HCT116 (cell line): ENCODE data around the gene KLHL18. TPM values are rescaled to one million over a fixed set of nuclear protein-coding genes. Genes with fewer than 3 reads are reported as not detected.

ENCODE experiments used
- ATAC-seq: fragments of 200-7000 bp; cut with Tn5 transposase; 2 replicates; pipeline ENCODE4 v1.9.1; 2020; ENCODE audit warnings: mild to moderate bottlenecking, moderate library complexity
- BruUV-seq: library from RNA; stranded (reverse); fragments of 400-500 nt; replicated peaks from 2 replicates; lab custom pipeline; 2021; lab: Mats Ljungman, UMichigan
- CTCF ChIA-PET: fragments of 300-600 bp; sonication (Branson Sonifier 250); formaldehyde crosslinking; loops from one replicate; lab custom pipeline; 2021; ENCODE audit warnings: antibody characterized with exemption; lab: Charles Lee
- POLR2A ChIA-PET: fragments of 300-600, 350-600 bp; sonication (Branson Sonifier 250); formaldehyde crosslinking; loops from one replicate; lab custom pipeline; 2021; ENCODE audit warnings: antibody characterized with exemption; lab: Charles Lee
- RAD21 ChIA-PET, 2 experiments: fragments of 300-600 bp; sonication (Branson Sonifier 250); formaldehyde crosslinking; loops; one replicate each; lab custom pipeline; 2023; ENCODE audit warnings: low total read pairs in 2 of 2; ENCODE audit not compliant: uncharacterized antibody in 2 of 2, unreplicated experiment in 2 of 2, low non-redundant PET in 1 of 2; lab: Charles Lee
- DNase-seq: peaks from one replicate; pipeline ENCODE4 v3.0.0-alpha.2; 2010; ENCODE audit warnings: low read depth, low spot score
- H2AFZ ChIP-seq: fragments of 200-600 bp; shearing (Covaris generic), sonication (generic); 2 replicates; pipeline ENCODE4 v1.6.1; 2017; ENCODE audit warnings: low read depth, mixed run types, mixed read lengths, antibody characterized with exemption, low read length; ENCODE audit not compliant: poor library complexity, severe bottlenecking
- H3K27ac ChIP-seq: 2 replicates; pipeline ENCODE4 v1.5.1; 2012; ENCODE audit warnings: low read depth, low read length
- H3K27me3 ChIP-seq: fragments of 200-600 bp; sonication (generic); 2 replicates; pipeline ENCODE4 v1.6.1; 2016; ENCODE audit warnings: mixed run types, low read length, mixed read lengths; ENCODE audit not compliant: insufficient read depth
- H3K36me3 ChIP-seq, 2 experiments: fragments of 200-500 bp in 1 of 2; fragments of 200-600 bp in 1 of 2; sonication (Bioruptor generic) in 1 of 2; sonication (generic) in 1 of 2; 2 replicates each; pipeline versions ENCODE4 v1.5.1 to v1.6.1; 2014 to 2016; ENCODE audit warnings: low read length in 2 of 2, inconsistent platforms in 1 of 2, mixed read lengths in 1 of 2, mixed run types in 1 of 2; ENCODE audit not compliant: insufficient read depth in 2 of 2, control insufficient read depth in 1 of 2
- H3K4me1 ChIP-seq, 2 experiments: fragments of 200-600 bp in 1 of 2; sonication (generic) in 1 of 2; 2 replicates each; pipeline versions ENCODE4 v1.5.1 to v1.6.1; 2012 to 2017; ENCODE audit warnings: low read length in 2 of 2, inconsistent platforms in 1 of 2, mild to moderate bottlenecking in 1 of 2, mixed read lengths in 1 of 2, mixed run types in 1 of 2, moderate library complexity in 1 of 2; ENCODE audit not compliant: insufficient read depth in 2 of 2, control insufficient read depth in 1 of 2
- H3K4me2 ChIP-seq: fragments of 200-600 bp; sonication (generic); 2 replicates; pipeline ENCODE4 v1.6.1; 2017; ENCODE audit warnings: mixed run types, low read length, mixed read lengths
- H3K4me3 ChIP-seq, 2 experiments: fragments of 200-600 bp in 1 of 2; sonication (generic) in 1 of 2; replicated peaks in 1 of 2; 2 replicates each; pipeline ENCODE4 v1.5.1; 2011 to 2016; ENCODE audit warnings: low read length in 2 of 2, control low read depth in 1 of 2, low read depth in 1 of 2, mild to moderate bottlenecking in 1 of 2, mixed read lengths in 1 of 2, mixed run types in 1 of 2
- H3K79me2 ChIP-seq: fragments of 200-600 bp; sonication (generic); 2 replicates; pipeline ENCODE4 v1.6.1; 2017; ENCODE audit warnings: mild to moderate bottlenecking, mixed run types, low read length, moderate library complexity, mixed read lengths; ENCODE audit not compliant: insufficient read depth
- H3K9ac ChIP-seq: fragments of 200-600 bp; sonication (generic); 2 replicates; pipeline ENCODE4 v1.6.1; 2016; ENCODE audit warnings: low read length, mixed read lengths
- H3K9me2 ChIP-seq: fragments of 200-600 bp; sonication (generic), shearing (Covaris generic); 2 replicates; pipeline ENCODE4 v1.6.1; 2017; ENCODE audit warnings: mixed run types, mild to moderate bottlenecking, moderate library complexity; ENCODE audit not compliant: insufficient read depth
- H3K9me3 ChIP-seq, 2 experiments: fragments of 200-500 bp in 1 of 2; fragments of 200-600 bp in 1 of 2; sonication (Bioruptor generic) in 1 of 2; sonication (generic) in 1 of 2; 2 replicates each; pipeline ENCODE4 v1.6.1; 2014 to 2017; ENCODE audit warnings: low read length in 2 of 2, mixed read lengths in 2 of 2, inconsistent platforms in 1 of 2, low read depth in 1 of 2, mild to moderate bottlenecking in 1 of 2, mixed run types in 1 of 2, moderate library complexity in 1 of 2; ENCODE audit not compliant: control insufficient read depth in 1 of 2, insufficient read depth in 1 of 2
- H4K20me1 ChIP-seq: fragments of 200-600 bp; sonication (generic), shearing (Covaris generic); 2 replicates; pipeline ENCODE4 v1.6.1; 2017; ENCODE audit warnings: mixed run types, mild to moderate bottlenecking, moderate library complexity; ENCODE audit not compliant: insufficient read depth
- CBX3 ChIP-seq: IDR thresholded peaks from 2 replicates; pipeline ENCODE4 v1.6.1; 2012; ENCODE audit warnings: low read depth
- ELF1 ChIP-seq: IDR thresholded peaks from 2 replicates; pipeline ENCODE4 v1.6.1; 2012; ENCODE audit warnings: low read depth, borderline replicate concordance
- JUND ChIP-seq: IDR thresholded peaks from 2 replicates; pipeline ENCODE4 v1.6.1; 2012
- POLR2A ChIP-seq: IDR thresholded peaks from 2 replicates; pipeline ENCODE4 v1.7.0; 2011; ENCODE audit warnings: borderline replicate concordance; ENCODE audit not compliant: insufficient read depth, insufficient read length; ENCODE audit errors: extremely low read depth
- POLR2AphosphoS5 ChIP-seq: IDR thresholded peaks from 2 replicates; pipeline ENCODE4 v1.6.1; 2011; ENCODE audit warnings: mild to moderate bottlenecking, low read depth, low read length, moderate library complexity
- RAD21 ChIP-seq: IDR thresholded peaks from 2 replicates; pipeline ENCODE4 v1.6.1; 2012; ENCODE audit warnings: low read depth, mild to moderate bottlenecking
- SIN3A ChIP-seq: IDR thresholded peaks from 2 replicates; pipeline ENCODE4 v1.6.1; 2012; ENCODE audit warnings: low read depth
- SP1 ChIP-seq: IDR thresholded peaks from 2 replicates; pipeline ENCODE4 v1.6.1; 2012; ENCODE audit warnings: low read depth
- SRF ChIP-seq: IDR thresholded peaks from 2 replicates; pipeline ENCODE4 v1.6.1; 2012; ENCODE audit warnings: low read depth
- YY1 ChIP-seq: IDR thresholded peaks from 2 replicates; pipeline ENCODE4 v1.6.1; 2011; ENCODE audit warnings: low read length, low read depth, moderate library complexity, mild to moderate bottlenecking; ENCODE audit not compliant: insufficient replicate concordance; ENCODE audit errors: extremely low read depth
- intact Hi-C: fragments of 100-400 bp; cut with micrococcal nuclease; formaldehyde crosslinking; loops from 2 replicates; pipeline ENCODE4 v1.10.0; 2022
- total RNA-seq: library from RNA; stranded (reverse); gene quantifications from one replicate; pipeline ENCODE4 v1.2.1, GENCODE V29; 2021; ENCODE audit not compliant: unreplicated experiment
- TF ChIP-seq, protein P1 (sequence below): IDR thresholded peaks from 2 replicates; pipeline ENCODE4 v1.6.1; 2011; ENCODE audit warnings: mild to moderate bottlenecking, low read length, moderate library complexity; ENCODE audit not compliant: insufficient replicate concordance; ENCODE audit errors: extremely low read depth
- TF ChIP-seq, protein P2 (sequence below), 3 experiments: fragments of 200-600 bp in 1 of 3; sonication (generic) in 1 of 3; IDR thresholded peaks in 2 of 3; conservative IDR thresholded peaks in 1 of 3; 2 replicates each; pipeline ENCODE4 v1.5.1; 2012 to 2017; ENCODE audit warnings: low read depth in 2 of 3, low read length in 2 of 3, antibody characterized with exemption in 1 of 3, borderline replicate concordance in 1 of 3, control low read depth in 1 of 3, mild to moderate bottlenecking in 1 of 3, mixed read lengths in 1 of 3, mixed run types in 1 of 3, moderate library complexity in 1 of 3; ENCODE audit not compliant: insufficient read depth in 1 of 3
- TF ChIP-seq, protein P3 (sequence below): IDR thresholded peaks from 2 replicates; pipeline ENCODE4 v1.6.1; 2012

KLHL18 gene
- total RNA-seq, 1 experiment from 2014 or later: 32.3 TPM

DNA sequence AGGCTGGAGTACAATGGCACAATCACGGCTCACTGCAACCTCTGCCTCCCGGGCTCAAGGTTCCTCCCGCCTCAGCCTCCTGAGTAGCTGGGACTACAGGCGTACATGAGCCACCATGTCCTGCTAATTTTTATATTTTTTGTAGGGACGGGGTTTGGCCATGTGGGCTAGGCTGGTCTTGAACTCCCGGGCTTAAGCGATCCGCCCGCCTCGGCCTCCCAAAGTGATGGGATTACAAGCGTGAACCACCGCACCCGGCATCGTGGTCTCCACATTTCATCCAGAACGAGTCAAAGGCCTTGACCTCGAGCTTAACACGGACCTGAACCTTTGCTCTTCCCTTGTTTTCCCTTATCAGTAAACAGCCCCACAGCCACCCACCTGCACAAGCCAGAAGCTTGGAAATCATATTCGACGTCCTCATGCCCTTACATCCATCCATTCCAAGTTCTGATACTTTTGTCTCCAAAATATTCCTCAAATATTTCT lies 96.7 kb downstream of the KLHL18 start:
- peak overlapping the region; percentile 88 for H3K4me2 ChIP-seq
- DNase-seq (no peak), ATAC-seq (no peak)
- H2AFZ ChIP-seq: no peak overlapping the region
- H3K27ac ChIP-seq: peak overlapping the region; percentile 83
- H3K27me3 ChIP-seq: no peaks in the 10 kb centered on the region
- RAD21 ChIA-PET: no interaction called here
- H3K36me3 ChIP-seq: no peaks in the 10 kb centered on the region
- CTCF ChIA-PET: no interaction called here
- H3K79me2 ChIP-seq: peaks cover 48% of the 10 kb centered on the region
- H3K9ac ChIP-seq: peak overlapping the region; percentile 94
- no peaks in the 10 kb centered on the region for H3K9me3 ChIP-seq
- no peaks in the 10 kb centered on the region for H4K20me1 ChIP-seq
- no peaks in the 10 kb centered on the region for H3K9me2 ChIP-seq
- intact Hi-C loops: no loop called here
- POLR2A ChIA-PET: no interaction called here
- BruUV-seq: no TSS peak
- H3K4me1 ChIP-seq: peaks cover 9 to 25% of the 10 kb centered on the region in 2 experiments
- H3K4me3 ChIP-seq: peak overlapping the region; percentile 87 to 97
- TF ChIP-seq ELF1: no peak
- TF ChIP-seq, protein P1, sequence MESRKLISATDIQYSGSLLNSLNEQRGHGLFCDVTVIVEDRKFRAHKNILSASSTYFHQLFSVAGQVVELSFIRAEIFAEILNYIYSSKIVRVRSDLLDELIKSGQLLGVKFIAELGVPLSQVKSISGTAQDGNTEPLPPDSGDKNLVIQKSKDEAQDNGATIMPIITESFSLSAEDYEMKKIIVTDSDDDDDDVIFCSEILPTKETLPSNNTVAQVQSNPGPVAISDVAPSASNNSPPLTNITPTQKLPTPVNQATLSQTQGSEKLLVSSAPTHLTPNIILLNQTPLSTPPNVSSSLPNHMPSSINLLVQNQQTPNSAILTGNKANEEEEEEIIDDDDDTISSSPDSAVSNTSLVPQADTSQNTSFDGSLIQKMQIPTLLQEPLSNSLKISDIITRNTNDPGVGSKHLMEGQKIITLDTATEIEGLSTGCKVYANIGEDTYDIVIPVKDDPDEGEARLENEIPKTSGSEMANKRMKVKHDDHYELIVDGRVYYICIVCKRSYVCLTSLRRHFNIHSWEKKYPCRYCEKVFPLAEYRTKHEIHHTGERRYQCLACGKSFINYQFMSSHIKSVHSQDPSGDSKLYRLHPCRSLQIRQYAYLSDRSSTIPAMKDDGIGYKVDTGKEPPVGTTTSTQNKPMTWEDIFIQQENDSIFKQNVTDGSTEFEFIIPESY: no peak
- no peak for TF ChIP-seq SP1
- TF ChIP-seq SIN3A: no peak
- no peak for TF ChIP-seq RAD21
- TF ChIP-seq JUND: no peak
- no peak for TF ChIP-seq POLR2A
- TF ChIP-seq, protein P2, sequence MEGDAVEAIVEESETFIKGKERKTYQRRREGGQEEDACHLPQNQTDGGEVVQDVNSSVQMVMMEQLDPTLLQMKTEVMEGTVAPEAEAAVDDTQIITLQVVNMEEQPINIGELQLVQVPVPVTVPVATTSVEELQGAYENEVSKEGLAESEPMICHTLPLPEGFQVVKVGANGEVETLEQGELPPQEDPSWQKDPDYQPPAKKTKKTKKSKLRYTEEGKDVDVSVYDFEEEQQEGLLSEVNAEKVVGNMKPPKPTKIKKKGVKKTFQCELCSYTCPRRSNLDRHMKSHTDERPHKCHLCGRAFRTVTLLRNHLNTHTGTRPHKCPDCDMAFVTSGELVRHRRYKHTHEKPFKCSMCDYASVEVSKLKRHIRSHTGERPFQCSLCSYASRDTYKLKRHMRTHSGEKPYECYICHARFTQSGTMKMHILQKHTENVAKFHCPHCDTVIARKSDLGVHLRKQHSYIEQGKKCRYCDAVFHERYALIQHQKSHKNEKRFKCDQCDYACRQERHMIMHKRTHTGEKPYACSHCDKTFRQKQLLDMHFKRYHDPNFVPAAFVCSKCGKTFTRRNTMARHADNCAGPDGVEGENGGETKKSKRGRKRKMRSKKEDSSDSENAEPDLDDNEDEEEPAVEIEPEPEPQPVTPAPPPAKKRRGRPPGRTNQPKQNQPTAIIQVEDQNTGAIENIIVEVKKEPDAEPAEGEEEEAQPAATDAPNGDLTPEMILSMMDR (IDR thresholded peaks at IDR 0.05 in 2 of 3, conservative IDR thresholded peaks at IDR 0.05 in 1 of 3; ENCODE audit: borderline replicate concordance in 1 of 3, insufficient read depth in 1 of 3, low read depth in 2 of 3, low read length in 2 of 3): no peak
- no peak for TF ChIP-seq POLR2AphosphoS5
- TF ChIP-seq SRF: no peak
- TF ChIP-seq CBX3: no peak
- no peak for TF ChIP-seq YY1
- TF ChIP-seq, protein P3, sequence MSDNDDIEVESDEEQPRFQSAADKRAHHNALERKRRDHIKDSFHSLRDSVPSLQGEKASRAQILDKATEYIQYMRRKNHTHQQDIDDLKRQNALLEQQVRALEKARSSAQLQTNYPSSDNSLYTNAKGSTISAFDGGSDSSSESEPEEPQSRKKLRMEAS: no peak
